Activated T-helper 9 cell treated with anti-CD3 and anti-CD28 coated beads, Interleukin-2, amount 50 U/mL, for 16 hours (primary cell): Measurements from ENCODE around the gene CIDEA.
"Not testable (repeated sequence)": the region's sequence is repeated elsewhere in the genome, so short reads cannot be mapped to it uniquely, and the experiment has no call there.

Experiments used
- DNase-seq: peaks from one replicate; pipeline ENCODE4 v3.0.0-alpha.2; 2020; ENCODE audit warnings: low read depth

CIDEA gene

GRCh38 chr18:12239431-12239830, 14.7 kb upstream of the CIDEA start:
- no peak for DNase-seq

- DNase-seq: no peak
These were observed 11.4 kb upstream of the CIDEA start for GRCh38 chr18:12242658-12243260.

DNA sequence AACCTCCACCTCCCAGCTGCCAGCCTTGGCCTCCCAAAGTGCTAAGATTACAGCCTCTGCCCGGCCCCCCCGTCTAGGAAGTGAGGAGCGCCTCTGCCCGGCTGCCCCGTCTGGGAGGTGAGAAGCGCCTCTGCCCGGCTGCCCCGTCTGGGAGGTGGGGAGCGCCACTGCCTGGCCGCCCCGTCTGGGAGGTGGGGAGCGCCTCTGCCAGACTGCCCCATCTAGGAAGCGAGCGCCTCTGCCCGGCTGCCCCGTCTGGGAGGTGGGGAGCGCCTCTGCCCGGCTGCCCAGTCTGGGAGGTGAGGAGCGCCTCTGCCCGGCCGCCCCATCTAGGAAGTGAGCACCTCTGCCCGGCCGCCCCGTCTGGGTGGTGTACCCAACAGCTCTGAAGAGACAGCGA, 10.9 kb upstream of the CIDEA start:
- DNase-seq: not testable (repeated sequence)

DNA sequence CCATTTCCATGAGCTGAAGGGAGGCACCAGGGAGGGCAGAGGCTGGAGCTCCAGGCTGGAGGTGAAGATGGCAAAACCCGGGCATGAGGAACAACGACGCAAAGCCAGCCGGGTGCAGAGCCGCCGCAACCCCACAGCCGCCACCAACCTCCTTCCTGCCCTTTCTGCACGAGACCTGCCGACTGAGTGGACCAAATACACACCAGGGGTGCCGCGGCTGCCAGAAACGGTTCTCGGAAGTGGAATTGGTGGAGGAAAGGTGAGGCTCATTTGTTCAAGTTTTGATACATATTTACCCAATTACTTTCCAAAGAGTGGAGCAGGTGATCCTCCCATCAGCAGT, 8.4 kb upstream of the CIDEA start:
- no peak for DNase-seq

GRCh38 chr18:12246849-12247808, 7.0 kb upstream of the CIDEA start:
- DNase-seq: no peak

GRCh38 chr18:12247946-12248345, 6.2 kb upstream of the CIDEA start:
- DNase-seq: no peak

- no peak for DNase-seq
These were observed 5.0 kb upstream of the CIDEA start for GRCh38 chr18:12248926-12249720.

GRCh38 chr18:12251311-12251710, 2.9 kb upstream of the CIDEA start:
- DNase-seq: no peak

- DNase-seq: no peak
These were observed 2.1 kb upstream of the CIDEA start for GRCh38 chr18:12252061-12252460.

DNA sequence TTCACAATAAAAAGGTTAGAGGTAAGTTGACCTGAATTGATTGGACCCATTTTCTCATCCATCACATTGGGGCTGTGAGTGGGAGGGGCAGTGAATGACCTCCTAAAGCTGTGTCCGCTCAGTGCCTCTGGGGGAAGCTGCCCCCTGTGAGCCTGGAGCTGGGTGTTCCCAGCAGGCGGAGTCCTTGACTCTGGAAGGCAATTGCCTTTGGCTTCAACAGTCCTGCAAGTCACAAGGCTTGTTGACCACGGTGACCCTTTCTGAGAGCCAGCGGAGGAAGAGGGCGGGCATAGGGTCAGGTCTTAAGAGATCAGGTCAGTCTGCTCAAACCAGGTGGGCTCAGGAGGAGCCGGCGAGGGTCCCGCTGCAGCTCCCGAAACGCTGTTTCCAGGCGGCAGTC, 1.1 kb upstream of the CIDEA start:
- DNase-seq: no peak

GRCh38 chr18:12253663-12254135, 462 bp upstream of the CIDEA start:
- no peak for DNase-seq

- no peak for DNase-seq
These were observed 805 bp downstream of the CIDEA start for GRCh38 chr18:12254820-12255511.

GRCh38 chr18:12255626-12256026, 1.5 kb downstream of the CIDEA start:
- no peak for DNase-seq

GRCh38 chr18:12256951-12257350, 2.8 kb downstream of the CIDEA start:
- no peak for DNase-seq

DNA sequence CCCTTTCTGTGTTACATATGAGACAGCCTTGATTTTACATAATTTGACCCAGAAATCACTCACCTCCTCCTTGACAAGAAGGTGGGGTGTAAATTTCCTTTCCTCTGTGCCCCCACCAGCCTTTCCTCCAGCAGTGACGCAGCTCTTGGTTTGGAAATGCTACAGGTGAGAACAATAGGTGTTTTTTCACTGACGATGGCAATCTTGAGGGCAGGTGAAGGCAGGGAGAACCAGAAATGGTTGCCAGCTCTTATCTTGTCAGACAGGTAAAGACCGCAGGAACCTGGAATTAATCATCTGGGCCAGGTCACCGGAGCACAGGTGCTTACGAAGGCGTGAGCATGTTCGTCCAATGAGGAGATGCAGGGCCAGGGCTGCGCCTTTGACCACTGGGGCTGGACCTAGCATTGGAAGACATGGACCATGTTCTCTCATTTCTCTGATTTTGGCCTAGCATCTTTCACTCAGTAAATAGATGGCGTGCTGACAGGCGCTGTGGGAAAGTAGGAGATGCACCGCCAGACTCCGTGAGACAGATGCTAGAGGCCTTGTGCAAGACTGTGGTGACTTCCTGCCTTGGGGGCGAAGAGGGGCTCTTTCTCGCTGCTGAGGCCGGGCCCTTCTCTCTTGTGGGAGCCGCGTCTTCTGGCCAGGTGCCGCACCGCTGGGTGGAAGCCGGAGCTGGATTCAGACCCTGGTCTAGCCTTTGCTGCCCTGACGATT, 4.0 kb downstream of the CIDEA start:
- DNase-seq: no peak

- DNase-seq: no peak
These were observed 4.9 kb downstream of the CIDEA start for GRCh38 chr18:12258719-12259705.

DNA sequence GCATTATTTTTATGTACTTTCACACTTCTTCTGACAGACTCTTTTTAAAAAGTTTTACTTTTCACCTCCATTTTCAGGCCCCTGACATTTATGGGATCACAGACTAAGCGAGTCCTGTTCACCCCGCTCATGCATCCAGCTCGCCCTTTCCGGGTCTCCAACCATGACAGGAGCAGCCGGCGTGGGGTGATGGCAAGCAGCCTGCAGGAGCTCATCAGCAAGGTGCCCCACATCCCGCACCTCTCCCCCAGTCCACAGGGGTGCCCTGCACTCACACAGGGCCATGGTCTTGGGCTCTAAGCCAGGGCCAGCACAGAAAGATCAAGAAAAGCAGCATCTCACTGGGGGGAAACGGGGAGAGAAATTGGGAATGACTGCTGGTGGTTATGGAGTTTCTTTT, 8.6 kb downstream of the CIDEA start:
- no peak for DNase-seq

- no peak for DNase-seq
These were observed 10.7 kb downstream of the CIDEA start for GRCh38 chr18:12264864-12265263.

DNA sequence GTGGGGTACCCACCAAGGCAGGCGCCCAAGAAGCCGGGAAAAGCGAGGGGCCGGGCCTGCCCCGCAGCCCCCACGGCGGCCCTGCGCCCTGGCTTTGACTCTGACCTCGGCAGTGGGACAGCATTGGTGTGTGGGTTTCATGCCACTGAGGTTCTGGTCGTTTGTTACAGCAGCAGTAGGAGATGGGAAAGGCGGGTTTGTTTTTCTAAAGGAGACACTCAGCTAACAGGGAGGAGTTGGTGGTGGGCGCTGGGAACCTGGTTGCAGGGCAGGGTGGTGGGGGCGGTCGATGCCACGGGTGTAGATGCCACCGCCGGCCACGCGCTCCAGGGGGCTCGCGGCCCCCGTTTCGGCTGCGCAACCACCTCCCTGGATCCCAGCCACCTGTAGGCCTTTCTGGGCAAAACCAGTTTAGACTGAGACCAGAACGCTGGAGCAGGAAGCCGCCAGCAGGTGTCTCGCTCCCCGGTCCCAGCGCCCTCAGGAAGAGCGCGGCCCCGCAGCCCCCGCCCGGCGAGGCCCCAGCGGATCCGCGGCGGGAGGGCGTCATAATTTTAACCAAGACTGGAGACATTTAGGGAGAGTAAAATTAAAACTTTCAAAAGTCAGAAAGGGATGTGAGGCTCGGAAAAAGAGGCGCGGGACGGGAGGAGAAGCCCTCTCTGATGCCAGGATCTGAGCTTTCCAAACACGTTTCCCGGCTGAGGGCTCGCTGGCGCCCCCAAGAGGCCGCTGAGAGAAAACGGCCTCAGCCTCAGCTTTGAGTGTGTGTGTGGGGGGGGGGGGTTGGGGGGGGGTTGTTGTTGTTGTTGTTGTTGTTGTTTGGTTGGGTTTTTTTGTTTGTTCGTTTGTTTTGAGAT, 17.4 kb downstream of the CIDEA start:
- DNase-seq: no peak
